GM18498 (cell line): ENCODE data around the gene PSME2.

Experiments used
- ATAC-seq: cut with Tn5 transposase; IDR thresholded peaks from one replicate; pipeline ENCODE4 v1.9.1; 2021; ENCODE audit warnings: mild to moderate bottlenecking, moderate library complexity; ENCODE audit not compliant: unreplicated experiment

PSME2 gene

DNA sequence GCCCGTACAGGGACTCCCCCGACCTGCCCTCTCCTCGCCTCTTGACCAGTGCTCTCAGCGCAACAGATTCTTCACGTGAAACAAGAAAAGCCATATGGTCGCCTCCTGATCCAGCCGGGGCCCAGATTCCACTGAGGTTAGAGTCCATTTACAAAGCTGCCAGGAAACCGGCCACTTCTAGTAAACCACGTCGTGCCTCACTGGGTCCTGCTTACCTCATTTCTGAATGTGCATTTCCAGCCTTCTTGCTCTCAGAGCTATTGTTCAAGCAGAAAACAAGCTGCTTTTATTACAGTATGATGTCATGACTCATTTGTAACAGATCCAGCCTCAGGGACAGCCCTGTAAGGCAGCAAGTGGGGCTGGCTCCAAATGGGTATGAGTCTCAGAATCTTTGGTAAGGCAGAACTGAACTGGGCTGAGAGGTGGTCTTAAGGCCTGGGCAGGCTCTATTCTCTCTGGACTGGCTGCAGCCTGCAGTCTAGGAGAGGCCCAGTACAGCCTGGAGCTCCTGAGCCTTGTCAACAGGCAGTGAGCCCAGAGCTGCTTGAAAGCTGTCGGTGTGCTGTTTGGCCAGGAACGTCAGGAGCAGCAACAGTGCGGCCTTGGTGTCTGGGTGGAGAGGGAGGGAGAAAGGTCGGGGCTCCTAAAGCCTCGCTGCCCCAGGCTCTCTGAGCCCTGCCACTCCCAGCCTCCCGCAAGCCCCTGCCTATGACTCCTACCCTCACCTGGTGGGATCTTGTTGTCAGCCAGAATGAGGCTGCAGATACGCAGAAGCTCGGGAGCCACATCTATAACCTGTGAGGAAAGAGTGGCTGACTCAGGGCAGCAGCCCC lies 33.8 kb upstream of the PSME2 start:
- no peak for ATAC-seq

DNA sequence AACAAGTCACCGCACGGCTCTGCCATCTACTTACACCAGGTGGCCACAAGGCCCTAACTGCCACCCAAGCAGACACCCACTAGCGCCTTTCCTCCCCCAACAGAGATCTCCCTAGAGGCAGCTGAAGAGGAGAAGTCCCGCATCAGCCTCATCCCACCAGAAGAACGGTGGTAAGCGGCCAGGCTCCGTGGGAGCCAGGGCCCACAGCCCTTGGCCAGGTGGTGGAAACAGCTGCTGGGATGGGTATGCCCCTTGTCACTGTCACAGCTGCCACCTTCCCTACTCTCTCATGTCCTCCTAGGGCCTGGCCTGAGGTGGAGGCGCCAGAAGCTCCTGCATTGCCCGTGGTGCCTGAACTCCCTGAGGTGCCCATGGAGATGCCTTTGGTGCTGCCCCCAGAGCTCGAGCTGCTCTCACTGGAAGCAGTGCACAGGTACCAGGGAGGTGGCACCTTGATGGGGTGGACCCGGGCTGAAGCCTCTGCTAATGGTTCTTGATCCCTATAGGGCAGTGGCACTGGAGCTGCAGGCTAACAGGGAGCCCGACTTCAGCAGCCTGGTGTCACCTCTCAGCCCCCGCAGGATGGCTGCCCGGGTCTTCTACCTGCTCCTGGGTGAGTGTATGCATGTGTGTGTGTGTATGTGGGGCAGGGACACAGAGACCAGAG lies 33.0 kb upstream of the PSME2 start:
- ATAC-seq = no peak

DNA sequence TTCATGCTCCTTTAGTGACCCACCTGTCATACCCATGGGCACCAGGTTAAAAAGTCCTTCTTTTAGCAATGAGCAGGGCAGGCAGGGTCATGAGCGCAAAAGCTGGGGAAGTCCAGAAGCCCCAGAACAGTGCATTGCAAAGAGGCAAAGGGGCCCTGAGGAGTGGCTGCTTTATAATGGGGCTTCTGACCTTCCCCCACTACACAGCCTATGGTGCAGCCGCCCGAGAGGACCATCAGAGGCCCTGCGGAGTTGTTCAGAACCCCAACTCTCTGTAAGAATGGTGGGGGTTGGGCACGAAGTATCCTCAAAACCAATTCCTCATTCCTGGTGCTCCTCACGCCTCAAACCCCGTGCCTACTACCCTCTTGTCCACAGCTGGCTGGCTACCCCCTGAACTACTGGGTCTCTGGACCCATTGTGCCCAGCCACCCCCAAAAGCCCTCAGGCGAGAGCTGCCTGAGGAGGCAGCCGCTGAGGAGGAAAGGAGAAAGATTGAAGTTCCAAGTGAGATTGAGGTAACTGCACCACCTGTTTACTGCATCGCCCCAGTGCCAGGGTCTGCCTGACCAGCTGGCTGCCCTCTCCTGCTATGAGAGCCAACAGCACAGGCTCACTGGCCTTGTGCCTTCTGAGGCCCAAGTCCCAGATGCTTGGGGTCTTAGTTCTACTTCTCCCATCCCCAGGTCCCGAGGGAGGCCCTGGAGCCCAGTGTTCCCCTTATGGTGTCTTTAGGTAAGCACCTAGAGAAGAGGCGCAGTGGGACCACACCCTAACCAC lies 32.2 kb upstream of the PSME2 start:
- ATAC-seq = no peak

DNA sequence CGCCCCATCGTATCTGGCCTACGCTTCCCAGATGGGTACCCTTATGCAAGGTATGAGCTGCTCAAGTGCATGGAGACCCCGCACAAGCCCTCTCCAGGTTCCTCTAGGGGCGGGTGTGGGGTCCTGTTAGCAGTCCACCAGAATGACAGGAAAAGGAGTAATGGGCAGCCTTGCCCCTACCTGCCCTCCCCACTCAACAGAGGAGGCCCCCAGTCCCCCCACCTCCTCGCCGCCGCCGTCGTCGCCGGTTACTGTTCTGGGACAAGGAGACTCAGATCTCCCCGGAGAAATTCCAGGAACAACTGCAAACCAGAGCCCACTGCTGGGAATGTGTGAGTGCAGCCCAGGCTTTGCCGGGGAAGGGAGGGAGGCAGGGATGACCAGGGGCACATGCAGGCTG lies 31.5 kb upstream of the PSME2 start:
- no peak for ATAC-seq

DNA sequence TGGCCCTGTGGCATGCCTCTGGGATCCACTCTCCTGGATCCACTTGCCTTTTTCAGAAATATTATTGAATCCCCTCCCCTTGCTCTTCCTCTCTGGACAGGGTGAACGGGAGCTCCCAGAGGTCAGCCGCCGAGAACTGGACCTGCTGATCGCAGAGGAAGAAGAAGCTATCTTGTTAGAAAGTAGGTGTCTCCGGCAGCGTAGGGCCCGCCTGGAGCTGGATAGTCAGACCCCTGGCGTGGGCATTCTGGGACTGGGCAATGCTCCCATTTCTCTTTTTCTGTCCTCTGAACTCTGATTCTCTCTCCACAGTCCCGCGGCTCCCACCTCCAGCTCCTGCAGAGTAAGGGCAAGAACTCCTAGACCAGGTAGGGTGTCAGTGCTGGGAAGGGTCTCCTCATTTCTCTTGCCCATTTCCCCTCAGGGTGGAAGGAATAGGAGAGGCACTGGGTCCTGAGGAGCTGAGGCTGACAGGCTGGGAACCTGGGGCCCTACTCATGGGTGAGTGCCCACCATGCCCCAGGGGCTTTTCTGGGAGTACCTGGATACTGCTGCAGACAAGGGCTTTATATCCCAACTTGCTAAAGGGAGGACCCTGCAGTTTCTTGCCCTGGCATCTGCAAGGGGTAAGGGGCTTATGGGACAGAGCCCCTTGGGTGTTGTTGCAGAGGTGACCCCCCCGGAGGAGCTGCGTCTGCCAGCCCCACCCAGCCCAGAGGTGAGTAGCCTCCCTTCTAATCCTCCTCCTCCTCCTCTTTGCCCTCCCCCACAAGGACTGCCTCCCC lies 30.8 kb upstream of the PSME2 start:
- no peak for ATAC-seq

DNA sequence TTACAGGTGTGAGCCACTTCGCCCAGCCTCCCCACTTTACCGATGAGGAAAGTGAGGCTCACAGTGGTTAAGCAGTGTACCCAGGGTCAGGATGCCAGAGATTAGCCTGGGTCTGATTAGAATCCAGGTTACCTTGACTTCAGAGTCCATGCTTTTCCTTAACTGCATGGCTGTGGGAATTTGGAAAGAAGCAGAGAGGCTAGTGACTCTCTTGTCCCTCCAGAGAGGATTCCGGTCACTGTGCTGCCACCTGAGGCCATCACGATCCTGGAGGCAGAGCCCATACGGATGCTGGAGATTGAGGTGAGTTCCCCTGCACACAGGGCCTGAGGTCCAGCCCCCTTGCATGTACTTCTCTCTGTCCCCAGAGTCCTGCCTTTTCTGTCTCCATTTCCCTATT lies 30.2 kb upstream of the PSME2 start:
- ATAC-seq = no peak

DNA sequence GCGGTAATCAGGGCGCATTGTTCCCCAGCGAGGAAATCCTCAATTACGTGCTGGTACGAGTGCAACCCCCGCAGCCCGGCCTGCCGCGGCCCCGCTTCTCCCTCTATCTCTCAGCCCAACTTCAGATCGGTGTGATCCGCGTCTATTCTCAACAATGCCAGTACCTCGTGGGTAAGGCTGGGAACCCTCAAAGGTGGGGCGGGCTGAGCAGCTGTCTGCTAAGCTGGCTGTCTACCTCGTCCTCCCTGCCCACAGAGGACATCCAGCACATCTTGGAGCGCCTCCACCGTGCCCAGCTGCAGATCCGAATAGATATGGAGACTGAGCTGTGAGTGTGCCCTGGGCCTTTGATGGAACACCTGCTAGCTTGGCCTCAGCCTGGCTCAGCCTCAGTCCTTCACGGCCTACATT lies 26.5 kb upstream of the PSME2 start:
- no peak for ATAC-seq

DNA sequence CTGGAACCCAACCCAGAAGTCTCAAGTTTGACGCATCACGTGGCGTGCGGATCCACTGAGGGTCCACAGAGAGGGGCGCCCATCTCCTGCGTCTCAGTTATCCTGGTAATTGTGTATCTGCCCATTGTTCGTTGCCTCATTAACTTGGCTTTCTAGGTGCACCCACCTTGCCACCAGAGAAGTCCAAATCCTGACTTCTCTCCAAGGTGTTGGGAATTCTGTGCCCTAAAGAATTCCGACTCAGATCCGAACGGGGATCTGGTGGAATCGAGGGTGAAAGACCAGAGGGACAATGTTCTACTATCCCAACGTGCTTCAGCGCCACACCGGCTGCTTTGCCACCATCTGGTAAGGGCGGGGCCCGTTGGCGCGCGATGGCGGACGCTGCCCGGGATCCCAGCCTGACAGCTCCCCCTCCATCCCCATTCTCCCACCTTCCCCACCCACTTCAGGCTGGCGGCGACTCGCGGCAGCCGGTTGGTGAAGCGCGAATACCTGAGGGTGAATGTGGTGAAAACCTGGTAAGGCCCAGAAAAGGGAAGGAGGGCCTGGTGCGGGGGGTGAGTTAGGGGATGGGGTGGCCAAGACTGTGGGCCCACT lies 26.0 kb upstream of the PSME2 start:
- ATAC-seq = no peak

DNA sequence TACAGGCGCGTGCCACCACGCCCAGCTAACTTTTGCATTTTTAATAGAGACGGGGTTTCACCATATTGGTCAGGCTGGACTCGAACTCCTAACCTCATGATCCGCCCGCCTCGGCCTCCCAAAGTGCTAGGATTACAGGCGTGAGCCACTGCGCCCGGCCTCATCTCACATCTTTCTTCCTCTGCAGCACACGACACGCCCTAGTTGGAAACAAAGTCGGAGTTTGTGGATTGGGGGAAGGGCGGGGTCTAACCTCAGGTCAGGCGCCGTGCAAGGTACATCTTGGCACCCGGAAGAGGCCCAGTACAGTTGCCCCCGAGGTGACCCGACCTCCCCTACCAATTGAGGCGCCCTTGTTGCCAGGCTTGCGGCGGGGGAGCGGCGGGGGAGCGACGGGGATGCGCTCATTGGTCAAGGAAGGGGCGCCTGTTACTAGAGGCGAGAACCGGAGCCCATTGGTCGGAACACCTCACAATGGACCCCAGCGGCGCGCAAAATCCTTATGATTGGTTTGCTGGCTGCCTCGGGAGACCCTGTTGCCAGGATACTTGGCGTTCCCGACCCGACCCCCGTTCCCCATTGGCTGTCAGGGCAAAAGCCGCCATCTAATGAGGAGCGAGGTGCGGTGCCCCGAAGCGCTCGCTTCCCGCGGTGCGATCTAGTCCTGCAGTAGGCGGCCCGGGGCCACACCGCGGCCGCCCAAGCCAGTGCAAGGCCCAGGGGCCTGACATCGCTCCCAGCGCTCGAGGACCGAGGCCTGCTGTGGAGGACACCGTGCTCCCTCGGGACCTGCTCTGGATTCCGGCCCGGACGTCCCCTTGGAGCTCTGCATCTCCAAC lies 25.2 kb upstream of the PSME2 start, which contains the start of gene REC8:
Gene REC8 (plus strand): TSS at position 659 of the 839 bp plus-strand sequence. CDS start 473 bp downstream, outside the sequence.
- peak; percentile 82 for ATAC-seq

DNA sequence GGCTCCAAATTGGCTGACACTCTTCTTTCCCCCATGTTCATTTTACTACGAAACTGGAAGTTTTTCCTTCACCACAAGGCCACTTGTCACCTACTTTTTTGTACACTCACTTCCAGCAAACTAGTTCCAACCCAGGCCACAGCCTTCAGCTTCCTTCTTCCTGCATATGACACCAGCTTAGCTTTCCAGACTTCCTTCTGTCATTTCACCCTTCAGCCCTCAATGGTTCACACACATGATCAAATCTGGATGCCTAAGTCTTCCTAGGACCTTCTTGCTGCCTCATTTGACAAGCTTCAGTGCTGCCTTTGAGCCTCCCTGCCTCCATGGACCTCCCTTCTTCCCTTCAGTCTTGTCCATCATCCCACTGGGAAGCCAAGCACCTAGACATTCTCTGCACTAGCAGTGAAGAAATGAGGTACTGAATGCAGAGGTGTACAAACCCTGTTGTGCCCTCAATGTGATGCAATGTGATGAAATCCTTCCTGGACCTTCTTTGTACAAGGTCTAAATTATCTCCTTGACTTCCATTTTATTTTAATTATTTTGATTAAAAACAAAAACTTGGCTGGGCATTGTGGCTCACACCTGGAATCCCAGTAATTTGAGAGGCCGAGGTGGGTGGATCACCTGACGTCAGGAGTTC lies 21.2 kb upstream of the PSME2 start:
- ATAC-seq = no peak

DNA sequence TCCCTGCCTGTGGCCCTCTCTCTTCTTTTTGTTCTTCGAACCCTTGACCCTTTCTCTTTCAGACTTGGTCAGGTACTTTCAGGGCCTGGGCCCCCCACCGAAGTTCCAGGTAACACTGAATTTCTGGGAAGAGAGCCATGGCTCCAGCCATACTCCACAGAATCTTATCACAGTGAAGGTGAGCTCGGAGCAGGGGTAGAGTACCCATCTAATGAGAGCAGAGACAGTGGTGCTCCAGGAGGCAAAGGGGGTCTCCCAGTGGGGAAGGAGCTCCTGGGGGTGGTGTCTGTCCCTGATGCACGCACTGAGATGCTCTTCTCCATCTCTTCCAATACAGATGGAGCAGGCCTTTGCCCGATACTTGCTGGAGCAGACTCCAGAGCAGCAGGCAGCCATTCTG lies 19.4 kb upstream of the PSME2 start:
- no peak for ATAC-seq

DNA sequence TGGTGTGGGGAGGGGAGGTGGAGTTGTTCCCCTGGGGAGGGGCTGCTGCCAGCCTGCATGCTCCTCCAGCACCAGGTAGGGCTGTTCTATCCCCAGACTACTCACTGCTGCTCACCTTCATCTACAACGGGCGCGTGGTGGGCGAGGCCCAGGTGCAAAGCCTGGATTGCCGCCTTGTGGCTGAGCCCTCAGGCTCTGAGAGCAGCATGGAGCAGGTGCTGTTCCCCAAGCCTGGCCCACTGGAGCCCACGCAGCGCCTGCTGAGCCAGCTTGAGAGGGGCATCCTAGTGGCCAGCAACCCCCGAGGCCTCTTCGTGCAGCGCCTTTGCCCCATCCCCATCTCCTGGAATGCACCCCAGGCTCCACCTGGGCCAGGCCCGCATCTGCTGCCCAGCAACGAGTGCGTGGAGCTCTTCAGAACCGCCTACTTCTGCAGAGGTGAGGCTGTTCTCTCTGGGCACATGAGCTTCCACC lies 18.1 kb upstream of the PSME2 start:
- ATAC-seq = no peak

DNA sequence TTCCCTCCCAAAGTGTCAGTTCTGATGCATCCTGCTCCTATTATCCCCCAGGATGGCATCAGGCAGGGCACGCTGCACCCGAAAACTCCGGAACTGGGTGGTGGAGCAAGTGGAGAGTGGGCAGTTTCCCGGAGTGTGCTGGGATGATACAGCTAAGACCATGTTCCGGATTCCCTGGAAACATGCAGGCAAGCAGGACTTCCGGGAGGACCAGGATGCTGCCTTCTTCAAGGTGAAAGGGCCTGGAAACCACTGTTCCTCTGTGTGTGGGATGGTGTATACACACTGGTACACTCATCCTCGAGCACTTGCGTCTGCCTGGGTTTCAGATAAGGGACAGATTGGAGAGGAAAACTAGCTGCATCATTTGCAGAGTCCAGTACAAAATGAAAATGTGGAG lies 15.7 kb upstream of the PSME2 start:
- no peak for ATAC-seq

DNA sequence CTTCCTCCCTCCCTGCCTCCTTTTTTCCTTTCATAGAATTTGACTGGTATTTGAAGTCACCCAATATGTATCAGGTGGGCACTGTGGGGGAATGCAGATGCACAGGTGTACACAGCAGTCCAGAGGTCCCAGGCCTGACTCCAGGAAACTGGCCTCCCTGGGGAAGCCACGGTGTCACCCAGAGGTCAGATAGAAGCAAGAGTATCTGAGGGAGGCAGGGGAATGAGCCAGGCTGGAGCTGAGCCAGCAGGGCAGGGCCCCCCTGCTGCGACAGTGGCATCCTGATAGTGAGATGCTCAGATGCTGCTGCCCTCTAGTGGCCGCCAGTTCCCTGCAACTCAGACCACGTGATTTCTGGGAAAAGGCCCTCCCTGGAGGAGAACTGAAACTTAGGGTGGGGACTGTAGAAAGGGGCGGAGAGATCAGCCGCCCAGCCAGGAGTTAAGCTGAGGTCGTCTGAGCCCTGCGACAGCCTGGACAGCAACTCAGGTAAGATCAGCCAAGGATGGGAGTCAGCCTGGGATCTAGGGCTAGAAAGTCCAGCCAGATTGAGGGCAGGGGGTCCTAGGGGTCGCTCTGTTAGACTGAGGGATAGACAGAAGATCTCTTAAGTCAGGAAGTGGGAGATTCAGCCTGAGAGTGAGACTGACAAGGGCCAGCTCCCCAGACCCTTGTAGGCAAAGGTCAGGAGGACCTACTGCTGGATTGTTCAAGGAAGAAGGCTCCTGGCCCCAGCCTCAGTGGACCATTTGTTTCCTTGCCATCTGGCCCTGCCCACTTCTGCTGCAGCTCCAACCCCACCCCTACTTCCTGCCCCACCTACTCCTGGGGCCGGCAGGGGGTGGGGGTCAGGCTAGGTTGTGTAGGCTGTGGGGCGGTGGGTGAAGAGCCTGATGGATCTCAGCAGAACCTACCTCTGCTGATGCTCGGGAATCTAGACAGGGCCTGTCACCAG lies 14.7 kb upstream of the PSME2 start, which contains the start of gene IRF9:
Gene IRF9 (plus strand): TSS at position 416 of the 955 bp plus-strand sequence. CDS start 880 bp downstream, outside the sequence.
- peak; percentile 80 for ATAC-seq

DNA sequence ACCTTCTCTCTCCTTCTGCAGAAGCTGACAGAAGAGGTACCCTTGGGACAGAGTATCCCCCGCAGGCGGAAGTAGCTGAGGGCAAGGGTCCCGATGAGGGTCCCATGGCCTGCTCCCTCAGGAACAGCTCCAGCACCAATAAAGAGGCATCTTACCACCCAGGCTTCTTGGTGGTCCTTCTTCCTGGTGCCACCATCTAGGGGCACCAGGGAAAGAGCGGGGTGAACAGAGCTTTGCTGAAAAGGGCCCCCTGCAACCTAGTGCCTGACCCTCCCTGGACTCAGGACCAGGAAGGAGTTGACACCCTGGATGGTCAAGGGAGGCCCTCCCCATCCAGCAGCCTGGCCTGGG lies 14.1 kb upstream of the PSME2 start:
- peak; percentile 13 for ATAC-seq

DNA sequence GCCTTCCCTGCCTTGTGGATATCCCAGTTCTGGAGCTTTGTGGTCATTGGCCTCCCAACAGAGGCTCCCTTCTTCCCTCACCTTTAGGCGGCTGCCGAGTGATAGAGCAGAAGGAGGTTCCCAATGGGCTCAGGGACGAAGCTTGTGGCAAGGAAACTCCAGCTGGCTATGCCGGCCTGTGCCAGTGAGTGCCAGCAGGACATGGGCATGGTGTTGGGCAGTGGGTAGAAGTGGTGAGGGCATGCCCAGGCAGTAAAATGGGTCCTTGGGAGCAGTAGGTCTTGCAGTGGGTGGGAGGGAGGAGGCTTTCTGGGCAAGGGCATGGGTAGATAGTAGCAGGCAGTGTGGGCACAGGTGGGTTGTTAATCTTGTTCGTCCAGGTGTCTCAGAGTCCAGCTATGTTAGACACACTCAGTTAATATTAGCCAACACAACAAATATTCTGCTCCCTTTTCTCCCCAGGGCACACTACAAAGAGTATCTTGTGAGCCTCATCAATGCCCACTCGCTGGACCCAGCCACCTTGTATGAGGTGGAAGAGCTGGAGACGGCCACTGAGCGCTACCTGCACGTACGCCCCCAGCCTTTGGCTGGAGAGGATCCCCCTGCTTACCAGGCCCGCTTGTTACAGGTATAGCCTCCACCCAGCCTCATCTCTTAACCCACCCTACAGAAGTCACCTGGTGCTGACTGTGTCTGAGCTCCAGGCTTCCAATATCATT lies 13.5 kb upstream of the PSME2 start:
- ATAC-seq = no peak

DNA sequence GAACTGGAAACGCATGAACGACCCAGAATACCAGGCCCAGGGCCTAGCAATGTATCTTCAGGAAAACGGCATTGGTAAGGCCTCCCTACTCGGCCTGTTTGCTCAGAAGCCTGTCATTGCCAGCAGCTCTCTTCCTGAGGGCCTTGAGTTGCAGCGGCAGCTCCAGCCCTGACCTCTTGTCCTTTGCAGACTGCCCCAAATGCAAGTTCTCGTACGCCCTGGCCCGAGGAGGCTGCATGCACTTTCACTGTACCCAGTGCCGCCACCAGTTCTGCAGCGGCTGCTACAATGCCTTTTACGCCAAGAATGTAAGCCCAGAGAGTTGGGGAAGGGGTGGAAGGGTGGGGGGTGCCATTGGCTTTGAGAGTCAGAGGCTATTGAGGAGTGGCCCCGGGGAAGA lies 10.9 kb upstream of the PSME2 start:
- no peak for ATAC-seq
